ENCODE data around the gene LOXL1.
"Not testable (repeated sequence)": the region's sequence is repeated elsewhere in the genome, so short reads cannot be mapped to it uniquely, and the experiment has no call there.

LOXL1 gene

GRCh38 chr15:73922186-73923151 is 3.8 kb upstream of the LOXL1 start:
- DNase-seq = peak; percentile 64

- DNase-seq = no peak
Measured at GRCh38 chr15:73923156-73923487, 3.1 kb upstream of the LOXL1 start.

DNA sequence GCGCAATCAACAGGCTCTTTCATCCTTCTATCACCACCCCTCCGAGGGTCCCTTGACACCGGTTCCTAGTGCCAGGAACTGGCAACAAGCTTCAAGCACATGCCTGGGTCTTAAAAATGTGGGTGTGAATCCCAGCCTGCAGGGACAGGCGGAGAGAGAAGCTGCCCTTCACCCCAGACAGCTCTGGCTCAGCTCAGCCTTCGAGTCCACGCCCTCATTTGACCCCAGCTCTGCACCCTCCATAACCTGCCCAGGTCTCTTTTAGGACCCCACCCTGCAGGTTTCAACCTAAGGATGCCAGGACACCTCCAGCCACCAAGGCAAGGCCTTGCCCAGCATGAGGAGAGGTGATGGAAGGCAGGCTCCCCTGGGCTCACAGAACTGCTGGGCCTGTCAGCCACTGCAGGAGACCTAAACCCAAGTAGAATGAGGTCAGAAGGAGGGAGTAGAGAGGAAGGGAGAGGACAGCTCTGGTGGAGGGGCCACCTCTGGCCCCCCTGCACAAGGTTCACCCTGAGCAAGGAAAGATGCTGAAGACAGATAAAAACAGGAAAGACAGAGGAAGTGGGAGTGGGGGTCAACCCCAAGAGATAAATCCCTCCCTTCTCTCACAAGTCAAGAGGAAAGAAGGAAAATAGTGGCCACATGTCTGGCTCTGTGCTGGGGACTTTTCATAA is 2.6 kb upstream of the LOXL1 start:
- DNase-seq = no peak

- DNase-seq = peak; percentile 40
Measured at GRCh38 chr15:73924171-73924921, 1.9 kb upstream of the LOXL1 start.

DNA sequence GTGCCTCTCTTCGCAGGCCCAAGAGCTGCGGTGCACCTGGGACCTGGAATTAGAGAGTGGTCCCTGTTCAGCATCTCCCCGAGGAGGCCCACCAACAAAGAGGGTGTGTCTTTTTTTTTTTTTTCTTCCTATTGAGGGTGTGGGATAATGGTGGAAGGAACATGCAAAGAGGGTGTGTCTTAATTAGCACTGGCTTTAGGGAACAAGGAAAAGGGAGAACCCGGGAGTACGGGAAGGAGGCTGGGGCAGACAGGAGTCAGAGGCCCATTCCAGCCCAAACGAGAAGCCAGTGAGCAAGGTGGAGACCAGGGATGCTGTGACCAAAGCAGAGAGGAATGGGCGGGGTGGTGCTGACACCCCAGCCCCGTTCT is 429 bp upstream of the LOXL1 start:
- no peak for DNase-seq

DNA sequence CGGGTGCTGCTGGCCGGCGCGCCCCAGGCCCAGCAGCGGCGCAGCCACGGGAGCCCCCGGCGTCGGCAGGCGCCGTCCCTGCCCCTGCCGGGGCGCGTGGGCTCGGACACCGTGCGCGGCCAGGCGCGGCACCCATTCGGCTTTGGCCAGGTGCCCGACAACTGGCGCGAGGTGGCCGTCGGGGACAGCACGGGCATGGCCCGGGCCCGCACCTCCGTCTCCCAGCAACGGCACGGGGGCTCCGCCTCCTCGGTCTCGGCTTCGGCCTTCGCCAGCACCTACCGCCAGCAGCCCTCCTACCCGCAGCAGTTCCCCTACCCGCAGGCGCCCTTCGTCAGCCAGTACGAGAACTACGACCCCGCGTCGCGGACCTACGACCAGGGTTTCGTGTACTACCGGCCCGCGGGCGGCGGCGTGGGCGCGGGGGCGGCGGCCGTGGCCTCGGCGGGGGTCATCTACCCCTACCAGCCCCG is 777 bp downstream of the LOXL1 start:
- DNase-seq = peak; percentile 46

DNA sequence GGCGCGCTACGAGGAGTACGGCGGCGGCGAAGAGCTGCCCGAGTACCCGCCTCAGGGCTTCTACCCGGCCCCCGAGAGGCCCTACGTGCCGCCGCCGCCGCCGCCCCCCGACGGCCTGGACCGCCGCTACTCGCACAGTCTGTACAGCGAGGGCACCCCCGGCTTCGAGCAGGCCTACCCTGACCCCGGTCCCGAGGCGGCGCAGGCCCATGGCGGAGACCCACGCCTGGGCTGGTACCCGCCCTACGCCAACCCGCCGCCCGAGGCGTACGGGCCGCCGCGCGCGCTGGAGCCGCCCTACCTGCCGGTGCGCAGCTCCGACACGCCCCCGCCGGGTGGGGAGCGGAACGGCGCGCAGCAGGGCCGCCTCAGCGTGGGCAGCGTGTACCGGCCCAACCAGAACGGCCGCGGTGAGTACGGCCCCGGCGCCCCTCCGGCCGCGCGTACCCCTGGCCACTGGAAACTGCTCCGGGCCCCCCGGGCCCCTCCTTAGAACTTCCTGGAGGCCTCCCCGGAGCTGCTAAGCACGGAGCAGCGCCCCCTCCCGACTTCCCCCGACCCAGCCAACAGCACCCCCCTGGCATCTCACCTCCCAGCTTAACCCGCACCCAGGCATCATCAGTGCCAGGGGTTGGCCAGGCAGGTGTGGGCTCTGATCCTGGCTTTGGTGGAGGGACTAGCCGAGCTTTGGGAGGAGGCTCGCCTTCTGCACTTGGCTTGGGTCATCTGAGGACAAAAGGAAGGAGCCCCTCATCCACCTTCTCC is 1.4 kb downstream of the LOXL1 start:
- peak; percentile 74 for DNase-seq

DNA sequence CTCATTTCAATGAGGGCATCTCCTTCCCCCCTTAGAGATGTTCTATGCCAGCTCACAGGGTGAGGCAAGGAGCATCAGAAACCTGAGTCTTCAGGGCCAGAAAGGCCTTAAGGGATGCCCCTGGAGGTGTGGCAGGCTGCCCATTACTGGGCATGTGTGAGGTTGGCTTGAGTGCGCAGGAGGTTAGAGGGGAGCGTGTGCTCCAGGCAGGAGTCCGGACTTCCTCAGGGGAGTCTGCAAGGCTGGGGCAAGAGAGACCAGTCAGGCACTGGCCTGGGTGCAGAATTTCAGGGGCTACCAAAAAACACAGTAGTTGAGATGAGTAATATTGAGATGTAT is 1.9 kb downstream of the LOXL1 start:
- no peak for DNase-seq

DNA sequence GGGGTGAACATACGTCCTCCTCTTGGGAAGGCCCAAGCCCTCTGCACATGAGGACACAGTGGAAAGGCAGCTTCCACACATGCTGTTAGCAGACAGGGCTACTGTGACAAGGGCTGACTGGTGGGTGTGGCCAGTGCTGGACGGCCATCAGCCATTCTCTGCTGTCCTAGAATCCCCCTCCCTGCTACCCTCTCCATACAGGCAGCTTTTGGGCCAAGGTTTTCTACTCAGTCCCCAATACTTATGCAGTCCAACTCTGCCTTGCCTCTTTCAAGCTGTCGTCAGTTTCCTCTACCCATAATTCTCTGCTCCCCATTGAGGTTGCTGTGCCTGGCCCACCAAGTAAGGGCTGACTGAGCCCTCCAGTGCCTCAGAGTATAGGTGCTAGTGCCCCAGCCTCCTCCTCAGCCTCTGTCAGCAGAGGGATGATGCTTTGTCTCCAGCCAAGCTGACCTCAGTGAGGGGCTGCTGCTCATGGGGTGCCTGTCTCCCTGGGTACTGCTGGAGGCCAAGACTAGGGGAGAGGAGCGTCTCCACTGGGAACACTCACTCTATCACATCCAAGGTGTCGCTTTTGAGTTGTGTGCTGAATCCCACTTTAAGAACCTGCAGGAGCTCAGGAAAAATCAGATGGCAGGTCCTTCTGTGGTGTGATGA is 2.8 kb downstream of the LOXL1 start:
- no peak for DNase-seq

GRCh38 chr15:73930371-73930770 is 4.1 kb downstream of the LOXL1 start:
- no peak for DNase-seq

DNA sequence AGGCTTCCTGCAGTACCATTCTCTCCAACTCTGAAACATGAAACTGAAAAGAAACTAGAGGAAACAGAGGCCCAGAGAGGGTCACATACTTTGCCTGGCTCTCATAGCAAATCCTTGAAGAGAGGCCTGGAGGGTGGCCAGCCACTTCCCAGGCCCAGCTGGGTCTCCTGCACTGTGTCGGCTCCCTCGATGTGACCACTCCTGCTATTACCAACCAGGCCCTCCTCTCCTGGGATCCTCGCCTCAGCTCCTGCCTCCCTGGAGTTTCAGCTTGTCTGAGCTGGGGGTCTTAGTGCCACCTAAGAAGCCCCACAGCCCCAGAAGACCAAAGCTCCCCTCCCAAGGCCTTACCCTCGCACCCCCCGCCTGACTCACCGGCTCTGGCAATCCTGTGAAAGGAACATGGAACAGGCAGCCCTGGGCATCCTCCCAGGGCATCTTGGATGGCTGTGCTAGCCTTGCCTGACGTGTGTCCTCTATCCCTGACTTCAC is 4.6 kb downstream of the LOXL1 start:
- DNase-seq = no peak

DNA sequence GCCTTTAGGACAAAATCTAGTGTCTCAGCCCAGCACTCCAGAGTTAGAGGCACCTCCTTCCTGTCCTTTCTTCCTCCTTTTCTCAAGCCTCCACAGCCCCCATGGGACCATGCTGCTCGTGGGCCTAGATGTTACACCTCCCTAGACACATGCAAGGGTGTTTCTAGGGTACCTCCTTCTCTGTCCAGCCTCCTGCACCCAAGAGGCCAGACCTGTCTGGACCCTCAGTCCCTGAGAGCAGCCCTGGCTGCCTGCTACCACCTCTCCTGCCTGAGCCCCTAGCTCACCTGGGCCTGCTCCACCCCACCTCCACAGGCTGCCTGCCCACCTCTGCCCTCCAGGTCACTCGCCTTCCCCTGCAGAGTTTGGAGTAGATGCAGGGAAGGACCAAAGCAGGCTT is 5.2 kb downstream of the LOXL1 start:
- DNase-seq = no peak

- DNase-seq = no peak
Measured at GRCh38 chr15:73932381-73933191, 6.3 kb downstream of the LOXL1 start.

GRCh38 chr15:73934281-73934680 is 8.0 kb downstream of the LOXL1 start:
- no peak for DNase-seq

- no peak for DNase-seq
Measured at GRCh38 chr15:73935547-73935946, 9.3 kb downstream of the LOXL1 start.

DNA sequence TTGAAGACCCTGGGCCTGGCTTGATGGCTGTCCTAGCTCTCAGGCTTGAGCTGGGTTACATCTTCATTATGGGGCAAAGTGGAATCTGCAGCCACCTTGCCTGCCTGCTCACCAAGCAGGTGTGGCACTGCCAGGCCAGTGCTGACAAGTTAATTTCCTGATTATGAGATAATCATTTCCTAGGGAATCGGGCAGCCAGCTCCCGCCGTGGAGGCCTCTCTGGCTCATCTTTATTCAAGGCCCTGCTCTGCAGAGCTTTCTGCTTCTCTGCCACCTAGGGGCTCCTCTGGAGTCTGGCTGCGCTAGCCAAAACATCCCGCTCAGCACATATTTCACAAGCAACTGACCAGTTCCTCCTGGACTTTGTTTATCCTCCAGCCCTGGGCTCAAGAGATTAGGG is 9.9 kb downstream of the LOXL1 start:
- no peak for DNase-seq

GRCh38 chr15:73936588-73937290 is 10.5 kb downstream of the LOXL1 start:
- DNase-seq = no peak

GRCh38 chr15:73937296-73937695 is 11.0 kb downstream of the LOXL1 start:
- no peak for DNase-seq

- DNase-seq = no peak
Measured at GRCh38 chr15:73937726-73938125, 11.5 kb downstream of the LOXL1 start.

GRCh38 chr15:73938516-73938915 is 12.3 kb downstream of the LOXL1 start:
- DNase-seq = not testable (repeated sequence)

DNA sequence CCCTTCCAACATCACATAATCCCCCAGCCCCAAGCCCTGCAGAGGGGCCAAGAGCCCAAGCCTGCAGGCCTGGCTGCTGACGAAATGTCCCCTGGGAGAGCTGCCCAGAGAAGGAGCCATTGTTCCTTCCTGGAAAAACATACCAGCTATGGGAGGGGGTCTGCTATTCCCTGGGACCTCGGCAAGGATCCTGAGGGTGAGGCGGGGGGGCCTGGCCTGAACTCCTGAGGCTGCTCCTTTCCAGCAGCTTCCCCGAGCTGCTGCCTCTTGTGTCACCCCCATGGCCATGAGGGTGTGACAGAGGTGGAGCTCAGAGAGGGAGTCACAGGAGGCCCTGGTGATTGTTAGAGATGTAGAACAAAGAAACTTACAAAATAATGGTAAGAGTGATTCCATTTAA is 12.9 kb downstream of the LOXL1 start:
- DNase-seq = no peak

All from NCI-H345 (cell line).